A549 (cell line): ENCODE measurements around the gene DHRS7B. TPM values are rescaled to one million over a fixed set of nuclear protein-coding genes. Genes with fewer than 3 reads are reported as not detected.

Experiments
- ATAC-seq, 2 experiments: fragments of 200-7000 bp in 1 of 2; fragments of >200 bp in 1 of 2; cut with Nextera tagmentation in 1 of 2; cut with Tn5 transposase in 1 of 2; 3 replicates each; pipeline versions ENCODE4 v1.8.0 to v1.9.1; 2018 to 2020; ENCODE audit warnings: mild to moderate bottlenecking in 1 of 2, moderate library complexity in 1 of 2
- CTCF ChIA-PET: fragments of 300-600 bp; sonication (Branson Sonifier 250); formaldehyde crosslinking; extraction: SDS; loops from one replicate; lab custom pipeline; 2021; ENCODE audit warnings: antibody characterized with exemption, inconsistent platforms; lab: Yijun Ruan, JAX
- POLR2A ChIA-PET: fragments of 350-600 bp; formaldehyde crosslinking; extraction: SDS; loops from one replicate; lab custom pipeline; 2021; ENCODE audit warnings: antibody characterized with exemption, inconsistent platforms; lab: Yijun Ruan, JAX
- DNase-seq, 2 experiments: peaks; one replicate each; pipeline versions ENCODE4 v3.0.0 to v3.0.0-alpha.2; 2011 to 2016; ENCODE audit warnings: low read depth in 1 of 2, low spot score in 1 of 2
- FAIRE-seq: peaks from 2 replicates; lab custom pipeline; 2011; peaks lifted over from hg19 to GRCh38; lab: Jason Lieb, UNC
- H3K27ac ChIP-seq, 2 experiments: fragments of >200 bp; sonication (Bioruptor Twin); formaldehyde crosslinking; 3 replicates each; pipeline ENCODE4 v1.5.1; 2016 to 2017
- H3K4me1 ChIP-seq: fragments of >200 bp; sonication (Bioruptor Twin); formaldehyde crosslinking; 3 replicates; pipeline ENCODE4 v1.6.1; 2016
- H3K4me2 ChIP-seq: fragments of >200 bp; sonication (Bioruptor Twin); formaldehyde crosslinking; 3 replicates; pipeline ENCODE4 v1.6.1; 2016
- H3K4me3 ChIP-seq: fragments of >200 bp; sonication (Bioruptor Twin); formaldehyde crosslinking; 3 replicates; pipeline ENCODE4 v1.5.1; 2016
- H3K9me3 ChIP-seq: fragments of >200 bp; sonication (Bioruptor Twin); formaldehyde crosslinking; 3 replicates; pipeline ENCODE4 v1.6.1; 2016
- BHLHE40 ChIP-seq: IDR thresholded peaks from 2 replicates; pipeline ENCODE4 v1.6.1; 2012; ENCODE audit warnings: low read depth, low read length, inconsistent platforms
- CBX2 ChIP-seq: fragments of 200-600 bp; sonication (generic); IDR thresholded peaks from 2 replicates; pipeline ENCODE4 v1.6.1; 2016; ENCODE audit warnings: low read depth, mild to moderate bottlenecking, borderline replicate concordance
- CEBPB ChIP-seq, 2 experiments: fragments of >200 bp in 1 of 2; sonication (Bioruptor Twin) in 1 of 2; formaldehyde crosslinking in 1 of 2; IDR thresholded peaks; 2 replicates each; pipeline ENCODE4 v1.6.1; 2012 to 2016
- CHD2 ChIP-seq: fragments of 150-350 bp; IDR thresholded peaks from 2 replicates; pipeline ENCODE4 v1.6.1; 2014; ENCODE audit warnings: low read length; ENCODE audit not compliant: partially characterized antibody
- EHMT2 ChIP-seq: fragments of 200-600 bp; sonication (generic); IDR thresholded peaks from 2 replicates; pipeline ENCODE4 v1.6.1; 2016; ENCODE audit warnings: antibody characterized with exemption, low read depth, mild to moderate bottlenecking, moderate library complexity
- FOSB ChIP-seq: fragments of 250-450 bp; sonication (Bioruptor Pico); IDR thresholded peaks from 2 replicates; pipeline ENCODE4 v1.5.0; 2020; ENCODE audit warnings: mild to moderate bottlenecking, moderate library complexity
- FOXS1 ChIP-seq: fragments of 250-450 bp; sonication (Bioruptor Pico); IDR thresholded peaks from 2 replicates; pipeline ENCODE4 v1.5.0; 2020; ENCODE audit warnings: mild to moderate bottlenecking, moderate library complexity
- JUNB ChIP-seq: fragments of >200 bp; sonication (Bioruptor Twin); formaldehyde crosslinking; IDR thresholded peaks from 2 replicates; pipeline ENCODE4 v1.6.1; 2016
- KDM5A ChIP-seq: fragments of 200-600 bp; sonication (generic); IDR thresholded peaks from 2 replicates; pipeline ENCODE4 v1.6.1; 2016; ENCODE audit warnings: antibody characterized with exemption, mild to moderate bottlenecking
- MAFK ChIP-seq: fragments of 450-650 bp; IDR thresholded peaks from 2 replicates; pipeline ENCODE4 v1.6.1; 2014; ENCODE audit not compliant: partially characterized antibody
- MAZ ChIP-seq: fragments of 150-350 bp; IDR thresholded peaks from 2 replicates; pipeline ENCODE4 v1.6.1; 2014; ENCODE audit warnings: antibody characterized with exemption, low read depth, low read length, borderline replicate concordance
- MYC ChIP-seq: IDR thresholded peaks from 2 replicates; pipeline ENCODE4 v1.6.1; 2012; ENCODE audit warnings: mild to moderate bottlenecking, inconsistent platforms, low read length, improper control_type of control experiment, borderline replicate concordance
- RCOR1 ChIP-seq: fragments of 150-350 bp; IDR thresholded peaks from 2 replicates; pipeline ENCODE4 v1.6.1; 2014; ENCODE audit warnings: antibody characterized with exemption, low read length, low read depth
- SREBF2 ChIP-seq: fragments of 450-650 bp; IDR thresholded peaks from 2 replicates; pipeline ENCODE4 v1.6.1; 2014; ENCODE audit warnings: mild to moderate bottlenecking, moderate library complexity
- TFCP2L1 ChIP-seq: fragments of 250-450 bp; sonication (Bioruptor Pico); IDR thresholded peaks from 2 replicates; pipeline ENCODE4 v1.5.0; 2021; ENCODE audit warnings: mild to moderate bottlenecking
- ZC3H11A ChIP-seq: fragments of 450-650 bp; IDR thresholded peaks from 2 replicates; pipeline ENCODE4 v1.6.1; 2014; ENCODE audit warnings: antibody characterized with exemption, mild to moderate bottlenecking
- ZSCAN20 ChIP-seq: fragments of 250-450 bp; sonication (Bioruptor Pico); IDR thresholded peaks from 2 replicates; pipeline ENCODE4 v1.8.0; 2022; ENCODE audit warnings: mild to moderate bottlenecking, moderate library complexity
- WGBS: methylation state at CpG from one replicate; pipeline ENCODE4 v1.1.6; 2017; ENCODE audit errors: missing lambda C conversion rate; 5-methylcytosine and 5-hydroxymethylcytosine counted together
- polyA plus RNA-seq, 4 experiments: library from polyadenylated mRNA; depleted of rRNA in 3 of 4; stranded (reverse); fragments of >200 nt; fragmentation: RNase III in 1 of 4; extraction: RNeasy Plus Mini Kit Qiagen cat#74134 plus additional on column Dnase treatment in 1 of 4; gene quantifications; 2 replicates in 3 of 4; 3 replicates in 1 of 4; pipeline ENCODE4 v1.2.3, GENCODE V29; 2011 to 2017
- TF ChIP-seq, protein P1 (sequence below): fragments of 150-350 bp; IDR thresholded peaks from 2 replicates; pipeline ENCODE4 v1.6.1; 2014; ENCODE audit warnings: low read depth, mild to moderate bottlenecking, low read length
- TF ChIP-seq, protein P2 (sequence below): fragments of 200-600 bp; sonication (generic); IDR thresholded peaks from 2 replicates; pipeline ENCODE4 v1.6.1; 2016; ENCODE audit warnings: antibody characterized with exemption, mild to moderate bottlenecking, moderate library complexity
- TF ChIP-seq, protein P3 (sequence below): fragments of 450-650 bp; IDR thresholded peaks from 2 replicates; pipeline ENCODE4 v1.6.1; 2014; ENCODE audit warnings: antibody characterized with exemption
- TF ChIP-seq, protein P4 (sequence below): IDR thresholded peaks from 2 replicates; pipeline ENCODE4 v1.6.1; 2012; ENCODE audit warnings: low read depth, borderline replicate concordance
- TF ChIP-seq, protein P5 (sequence below): fragments of 250-450 bp; sonication (Bioruptor Pico); IDR thresholded peaks from 2 replicates; pipeline ENCODE4 v1.5.0; 2021; ENCODE audit warnings: mild to moderate bottlenecking, moderate library complexity, borderline replicate concordance

Gene DHRS7B
- polyA plus RNA-seq, 2 of the 4 experiments (the other 2 are of a cell fraction), result 23.6 to 25.4 TPM

DNA sequence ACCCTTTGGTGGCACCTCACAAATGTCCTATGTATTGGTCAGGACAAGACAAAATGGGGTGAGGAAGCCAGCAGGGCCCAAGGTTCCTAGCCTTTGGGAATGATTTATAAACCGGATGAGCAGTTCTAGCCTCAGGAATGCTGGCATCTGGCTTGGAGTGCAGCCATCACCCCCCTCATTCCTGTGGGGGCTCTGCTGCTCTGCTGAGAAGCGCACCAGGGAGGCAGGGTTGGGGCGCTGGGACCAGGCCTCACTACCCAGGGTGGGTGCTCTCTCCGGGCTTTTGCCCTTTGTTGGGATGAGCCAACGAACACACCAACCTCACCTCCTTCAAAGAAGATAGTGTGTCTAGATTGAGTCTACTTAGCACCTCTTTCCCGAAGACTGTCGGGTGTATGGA, 47.9 kb downstream of the DHRS7B start:
- CTCF ChIA-PET, result interaction anchor here (0.5 to 1.7 kb wide), 3 partner anchors 10 to 332 kb away, joined by 3 to 4 read pairs (median 4); no protein-coding TSS in a partner anchor
- H3K9me3 ChIP-seq, result no peaks in the 10 kb centered on the region
- POLR2A ChIA-PET, result no interaction called here
- no peak overlapping the region for H3K4me2 ChIP-seq
- TF ChIP-seq, protein P1, sequence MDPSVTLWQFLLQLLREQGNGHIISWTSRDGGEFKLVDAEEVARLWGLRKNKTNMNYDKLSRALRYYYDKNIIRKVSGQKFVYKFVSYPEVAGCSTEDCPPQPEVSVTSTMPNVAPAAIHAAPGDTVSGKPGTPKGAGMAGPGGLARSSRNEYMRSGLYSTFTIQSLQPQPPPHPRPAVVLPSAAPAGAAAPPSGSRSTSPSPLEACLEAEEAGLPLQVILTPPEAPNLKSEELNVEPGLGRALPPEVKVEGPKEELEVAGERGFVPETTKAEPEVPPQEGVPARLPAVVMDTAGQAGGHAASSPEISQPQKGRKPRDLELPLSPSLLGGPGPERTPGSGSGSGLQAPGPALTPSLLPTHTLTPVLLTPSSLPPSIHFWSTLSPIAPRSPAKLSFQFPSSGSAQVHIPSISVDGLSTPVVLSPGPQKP, result no peak
- TF ChIP-seq TFCP2L1 (CRISPR knock-in tag), result no peak
- H3K4me3 ChIP-seq, result no peak overlapping the region
- H3K27ac ChIP-seq, result no peak overlapping the region
- ATAC-seq (no peak), FAIRE-seq (no peak), DNase-seq (no peak)
- no peaks in the 10 kb centered on the region for H3K4me1 ChIP-seq
- WGBS, result 88% methylated on average over 7 of the region's 7 CpGs

DNA sequence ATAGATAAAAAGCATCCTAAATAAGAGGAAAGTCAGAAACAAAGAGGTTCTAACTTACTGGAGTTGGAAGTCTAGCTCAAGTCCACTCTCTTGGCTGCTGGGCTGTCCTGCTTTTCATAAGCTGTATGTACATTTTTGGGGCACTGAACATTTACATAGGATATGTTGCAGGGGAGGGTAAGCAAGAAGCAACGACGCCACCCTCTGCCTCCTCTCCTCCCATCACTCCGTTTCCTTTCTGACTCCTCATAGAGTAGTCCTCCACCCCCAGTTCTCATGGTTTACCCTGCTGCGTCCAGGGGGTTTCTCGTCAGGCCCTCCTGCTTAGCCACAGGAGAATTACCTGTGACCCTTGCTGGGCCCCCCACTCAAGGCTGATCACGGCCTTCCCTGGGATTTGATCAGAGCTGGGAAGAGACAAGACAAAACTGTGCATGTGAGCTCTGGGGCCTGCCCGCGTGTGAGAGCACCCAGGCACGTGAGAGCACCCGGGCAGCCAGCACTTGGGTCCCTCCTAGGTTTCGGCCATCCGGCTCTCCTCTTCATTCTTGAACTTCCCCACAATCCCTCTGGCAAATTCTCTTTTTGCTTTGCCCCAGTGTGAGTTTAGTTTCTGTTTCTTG, 50.1 kb downstream of the DHRS7B start:
- DNase-seq, result no peak
- H3K27ac ChIP-seq, result no peak overlapping the region
- POLR2A ChIA-PET, result no interaction called here
- no peaks in the 10 kb centered on the region for H3K4me1 ChIP-seq
- 85% methylated on average over 12 of the region's 12 CpGs for WGBS
- no peak overlapping the region for H3K4me3 ChIP-seq
- TF ChIP-seq CHD2 (no peak), FOSB (no peak), CEBPB (IDR thresholded peaks at IDR 0.05) (no peak), SREBF2 (no peak), MAFK (no peak), BHLHE40 (no peak), EHMT2 (no peak), MYC (no peak), JUNB (no peak), ZSCAN20 (CRISPR knock-in tag) (no peak), KDM5A (no peak)
- TF ChIP-seq, protein P2, sequence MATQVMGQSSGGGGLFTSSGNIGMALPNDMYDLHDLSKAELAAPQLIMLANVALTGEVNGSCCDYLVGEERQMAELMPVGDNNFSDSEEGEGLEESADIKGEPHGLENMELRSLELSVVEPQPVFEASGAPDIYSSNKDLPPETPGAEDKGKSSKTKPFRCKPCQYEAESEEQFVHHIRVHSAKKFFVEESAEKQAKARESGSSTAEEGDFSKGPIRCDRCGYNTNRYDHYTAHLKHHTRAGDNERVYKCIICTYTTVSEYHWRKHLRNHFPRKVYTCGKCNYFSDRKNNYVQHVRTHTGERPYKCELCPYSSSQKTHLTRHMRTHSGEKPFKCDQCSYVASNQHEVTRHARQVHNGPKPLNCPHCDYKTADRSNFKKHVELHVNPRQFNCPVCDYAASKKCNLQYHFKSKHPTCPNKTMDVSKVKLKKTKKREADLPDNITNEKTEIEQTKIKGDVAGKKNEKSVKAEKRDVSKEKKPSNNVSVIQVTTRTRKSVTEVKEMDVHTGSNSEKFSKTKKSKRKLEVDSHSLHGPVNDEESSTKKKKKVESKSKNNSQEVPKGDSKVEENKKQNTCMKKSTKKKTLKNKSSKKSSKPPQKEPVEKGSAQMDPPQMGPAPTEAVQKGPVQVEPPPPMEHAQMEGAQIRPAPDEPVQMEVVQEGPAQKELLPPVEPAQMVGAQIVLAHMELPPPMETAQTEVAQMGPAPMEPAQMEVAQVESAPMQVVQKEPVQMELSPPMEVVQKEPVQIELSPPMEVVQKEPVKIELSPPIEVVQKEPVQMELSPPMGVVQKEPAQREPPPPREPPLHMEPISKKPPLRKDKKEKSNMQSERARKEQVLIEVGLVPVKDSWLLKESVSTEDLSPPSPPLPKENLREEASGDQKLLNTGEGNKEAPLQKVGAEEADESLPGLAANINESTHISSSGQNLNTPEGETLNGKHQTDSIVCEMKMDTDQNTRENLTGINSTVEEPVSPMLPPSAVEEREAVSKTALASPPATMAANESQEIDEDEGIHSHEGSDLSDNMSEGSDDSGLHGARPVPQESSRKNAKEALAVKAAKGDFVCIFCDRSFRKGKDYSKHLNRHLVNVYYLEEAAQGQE, result no peak
- TF ChIP-seq, protein P3, sequence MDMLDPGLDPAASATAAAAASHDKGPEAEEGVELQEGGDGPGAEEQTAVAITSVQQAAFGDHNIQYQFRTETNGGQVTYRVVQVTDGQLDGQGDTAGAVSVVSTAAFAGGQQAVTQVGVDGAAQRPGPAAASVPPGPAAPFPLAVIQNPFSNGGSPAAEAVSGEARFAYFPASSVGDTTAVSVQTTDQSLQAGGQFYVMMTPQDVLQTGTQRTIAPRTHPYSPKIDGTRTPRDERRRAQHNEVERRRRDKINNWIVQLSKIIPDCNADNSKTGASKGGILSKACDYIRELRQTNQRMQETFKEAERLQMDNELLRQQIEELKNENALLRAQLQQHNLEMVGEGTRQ, result no peak
- CTCF ChIA-PET, result interaction anchor here (1.3 kb wide), 1 partner anchor 10 kb away, joined by 4 read pairs; no protein-coding TSS in a partner anchor
- no peak overlapping the region for H3K4me2 ChIP-seq
- FAIRE-seq, result no peak
- ATAC-seq, result no peak
- no peaks in the 10 kb centered on the region for H3K9me3 ChIP-seq

DNA sequence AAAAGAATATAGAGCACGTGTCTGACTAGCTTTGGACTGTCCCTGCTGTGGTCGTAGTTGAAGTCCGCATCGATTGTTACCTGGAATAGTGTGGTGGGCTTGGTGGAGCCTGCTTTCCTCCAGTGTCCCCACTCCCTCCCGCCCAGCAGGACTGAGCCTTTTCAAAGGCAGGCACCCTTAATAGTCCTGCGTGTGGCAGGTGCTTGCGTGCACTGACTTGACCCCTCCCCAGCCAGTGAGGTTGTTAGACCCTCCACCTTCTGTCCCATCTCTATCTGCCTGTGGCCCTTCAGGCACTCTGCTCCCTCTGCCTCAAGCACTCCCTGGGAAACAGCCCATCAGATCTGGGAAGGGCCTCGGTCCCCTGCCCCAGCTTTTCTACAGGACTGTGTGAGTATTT, 50.6 kb downstream of the DHRS7B start:
- TF ChIP-seq, protein P4, sequence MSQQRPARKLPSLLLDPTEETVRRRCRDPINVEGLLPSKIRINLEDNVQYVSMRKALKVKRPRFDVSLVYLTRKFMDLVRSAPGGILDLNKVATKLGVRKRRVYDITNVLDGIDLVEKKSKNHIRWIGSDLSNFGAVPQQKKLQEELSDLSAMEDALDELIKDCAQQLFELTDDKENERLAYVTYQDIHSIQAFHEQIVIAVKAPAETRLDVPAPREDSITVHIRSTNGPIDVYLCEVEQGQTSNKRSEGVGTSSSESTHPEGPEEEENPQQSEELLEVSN, result no peak
- TF ChIP-seq EHMT2 (no peak), FOSB (no peak), CBX2 (no peak), RCOR1 (no peak), MAZ (no peak), ZC3H11A (no peak), FOXS1 (CRISPR knock-in tag) (no peak), BHLHE40 (no peak)
- TF ChIP-seq, protein P5, sequence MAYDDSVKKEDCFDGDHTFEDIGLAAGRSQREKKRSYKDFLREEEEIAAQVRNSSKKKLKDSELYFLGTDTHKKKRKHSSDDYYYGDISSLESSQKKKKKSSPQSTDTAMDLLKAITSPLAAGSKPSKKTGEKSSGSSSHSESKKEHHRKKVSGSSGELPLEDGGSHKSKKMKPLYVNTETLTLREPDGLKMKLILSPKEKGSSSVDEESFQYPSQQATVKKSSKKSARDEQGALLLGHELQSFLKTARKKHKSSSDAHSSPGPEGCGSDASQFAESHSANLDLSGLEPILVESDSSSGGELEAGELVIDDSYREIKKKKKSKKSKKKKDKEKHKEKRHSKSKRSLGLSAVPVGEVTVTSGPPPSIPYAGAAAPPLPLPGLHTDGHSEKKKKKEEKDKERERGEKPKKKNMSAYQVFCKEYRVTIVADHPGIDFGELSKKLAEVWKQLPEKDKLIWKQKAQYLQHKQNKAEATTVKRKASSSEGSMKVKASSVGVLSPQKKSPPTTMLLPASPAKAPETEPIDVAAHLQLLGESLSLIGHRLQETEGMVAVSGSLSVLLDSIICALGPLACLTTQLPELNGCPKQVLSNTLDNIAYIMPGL, result no peak
- TF ChIP-seq, all 56 proteins: peak for 0
- 84% methylated on average over 8 of the region's 8 CpGs for WGBS
- Histone ChIP-seq H3K9me3 (no peaks in the 10 kb centered on the region), H3K4me1 (no peaks in the 10 kb centered on the region), H3K27ac (no peak overlapping the region), H3K4me3 (no peak overlapping the region), H3K4me2 (no peak overlapping the region)
- DNase-seq (no peak), ATAC-seq (no peak; a peak in 2 of 6 replicates), FAIRE-seq (no peak)
- ChIA-PET POLR2A (no interaction called here), CTCF (interaction anchor here (1.3 to 1.5 kb wide), 2 partner anchors 8 to 11 kb away, joined by 4 to 5 read pairs; no protein-coding TSS in a partner anchor)
